B cell (primary cell): Measurements from ENCODE around the gene ZNF580.

ENCODE experiments used
- EZH2 ChIP-seq: IDR thresholded peaks from 2 replicates; pipeline ENCODE4 v1.6.1; 2012; ENCODE audit warnings: borderline replicate concordance, low read depth, mild to moderate bottlenecking, moderate library complexity, low read length; ENCODE audit not compliant: insufficient read depth, poor library complexity, severe bottlenecking
- TF ChIP-seq, protein P1 (sequence below): fragments of 200-600 bp; IDR thresholded peaks from one replicate; pipeline ENCODE4 v1.8.0; 2022; ENCODE audit warnings: antibody characterized with exemption, mild to moderate bottlenecking

DNA sequence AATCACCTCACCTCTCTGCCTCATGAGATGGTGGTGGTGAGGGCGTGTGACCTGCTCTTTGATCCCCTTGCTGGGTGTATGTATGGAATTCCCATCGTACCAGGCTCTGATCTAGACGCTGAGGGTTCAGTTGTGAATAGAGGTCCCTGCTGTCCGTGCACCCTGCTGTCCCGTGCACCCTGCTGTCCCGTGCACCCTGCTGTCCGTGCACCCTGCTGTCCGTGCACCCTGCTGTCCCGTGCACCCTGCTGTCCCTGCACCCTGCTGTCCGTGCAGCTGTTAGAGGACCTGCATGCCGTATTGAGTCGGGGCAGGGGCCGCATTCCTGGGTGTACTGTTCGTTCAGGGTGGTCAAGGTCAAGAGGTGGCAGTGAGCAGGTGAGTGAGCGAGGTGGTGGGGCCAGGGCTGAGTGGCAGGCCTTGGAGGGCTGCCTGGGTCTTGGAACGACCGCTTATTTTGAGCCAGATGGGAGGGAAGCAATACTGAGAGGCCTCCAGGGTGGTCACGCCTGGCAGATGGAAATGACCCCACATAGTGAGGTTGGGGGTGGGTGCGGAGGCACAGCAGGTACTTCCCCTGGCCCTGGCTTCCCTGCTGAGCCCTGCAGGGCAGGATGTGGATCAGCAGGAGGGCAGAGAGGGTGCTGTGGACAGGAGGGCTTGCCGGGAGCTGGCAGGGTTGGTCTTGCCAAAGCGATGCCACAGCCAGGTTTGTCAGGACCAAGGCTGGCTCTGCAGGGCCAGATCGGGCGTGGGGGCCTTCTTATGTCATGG is 29.7 kb downstream of the ZNF580 start:
- TF ChIP-seq, protein P1, sequence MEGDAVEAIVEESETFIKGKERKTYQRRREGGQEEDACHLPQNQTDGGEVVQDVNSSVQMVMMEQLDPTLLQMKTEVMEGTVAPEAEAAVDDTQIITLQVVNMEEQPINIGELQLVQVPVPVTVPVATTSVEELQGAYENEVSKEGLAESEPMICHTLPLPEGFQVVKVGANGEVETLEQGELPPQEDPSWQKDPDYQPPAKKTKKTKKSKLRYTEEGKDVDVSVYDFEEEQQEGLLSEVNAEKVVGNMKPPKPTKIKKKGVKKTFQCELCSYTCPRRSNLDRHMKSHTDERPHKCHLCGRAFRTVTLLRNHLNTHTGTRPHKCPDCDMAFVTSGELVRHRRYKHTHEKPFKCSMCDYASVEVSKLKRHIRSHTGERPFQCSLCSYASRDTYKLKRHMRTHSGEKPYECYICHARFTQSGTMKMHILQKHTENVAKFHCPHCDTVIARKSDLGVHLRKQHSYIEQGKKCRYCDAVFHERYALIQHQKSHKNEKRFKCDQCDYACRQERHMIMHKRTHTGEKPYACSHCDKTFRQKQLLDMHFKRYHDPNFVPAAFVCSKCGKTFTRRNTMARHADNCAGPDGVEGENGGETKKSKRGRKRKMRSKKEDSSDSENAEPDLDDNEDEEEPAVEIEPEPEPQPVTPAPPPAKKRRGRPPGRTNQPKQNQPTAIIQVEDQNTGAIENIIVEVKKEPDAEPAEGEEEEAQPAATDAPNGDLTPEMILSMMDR = no peak
- TF ChIP-seq EZH2 = no peak
